Endothelial cell of umbilical vein (primary cell): Measurements from ENCODE around the gene TLE3. TPM values are rescaled to one million over a fixed set of nuclear protein-coding genes. Genes with fewer than 3 reads are reported as not detected.

ENCODE experiments used
- BruUV-seq: library from RNA; stranded (reverse); fragments of 400-500 nt; replicated peaks from 2 replicates; lab custom pipeline; 2021; lab: Mats Ljungman, UMichigan
- CTCF ChIA-PET: fragments of 300-600, 350-600 bp; sonication (Branson Sonifier 250); formaldehyde crosslinking; loops from one replicate; lab custom pipeline; 2021; ENCODE audit warnings: antibody characterized with exemption, inconsistent platforms; lab: Charles Lee
- POLR2A ChIA-PET: fragments of 300-600, 350-600 bp; sonication (Branson Sonifier 250); formaldehyde crosslinking; loops from one replicate; lab custom pipeline; 2021; ENCODE audit warnings: antibody characterized with exemption, inconsistent platforms; lab: Charles Lee
- DNase-seq: peaks from one replicate; pipeline ENCODE4 v3.0.0-alpha.2; 2011; ENCODE audit warnings: low read depth, low spot score
- FAIRE-seq: peaks from 2 replicates; lab custom pipeline; 2011; peaks lifted over from hg19 to GRCh38; lab: Jason Lieb, UNC
- H2AFZ ChIP-seq: 2 replicates; pipeline ENCODE4 v1.6.0; 2012; ENCODE audit warnings: low read depth, low read length, control low read depth, inconsistent platforms
- H3K27ac ChIP-seq: 2 replicates; pipeline ENCODE4 v1.5.1; 2011; ENCODE audit warnings: low read depth, mild to moderate bottlenecking, control low read depth, low read length, moderate library complexity; ENCODE audit not compliant: insufficient read depth
- H3K27me3 ChIP-seq, 2 experiments: 2 replicates each; pipeline versions ENCODE4 v1.6.0 to v1.6.1; 2011; ENCODE audit warnings: low read length in 2 of 2, mixed read lengths in 1 of 2; ENCODE audit not compliant: control insufficient read depth in 2 of 2, insufficient read depth in 2 of 2
- H3K36me3 ChIP-seq, 2 experiments: 2 replicates in 1 of 2; 3 replicates in 1 of 2; pipeline ENCODE4 v1.5.1; 2011; ENCODE audit warnings: low read length in 2 of 2, mild to moderate bottlenecking in 1 of 2, moderate library complexity in 1 of 2; ENCODE audit not compliant: control insufficient read depth in 2 of 2, insufficient read depth in 2 of 2; ENCODE audit errors: extremely low read depth in 1 of 2
- H3K4me1 ChIP-seq: 3 replicates; pipeline ENCODE4 v1.5.1; 2011; ENCODE audit warnings: mild to moderate bottlenecking, low read length; ENCODE audit not compliant: control insufficient read depth, insufficient read depth; ENCODE audit errors: extremely low read depth
- H3K4me2 ChIP-seq: 2 replicates; pipeline ENCODE4 v1.6.1; 2011; ENCODE audit warnings: low read length, control low read depth, mixed read lengths; ENCODE audit not compliant: insufficient read depth
- H3K4me3 ChIP-seq, 3 experiments: fragments of 200-600 bp in 1 of 3; sonication (generic), shearing (Covaris generic) in 1 of 3; replicated peaks in 1 of 3; 2 replicates each; pipeline ENCODE4 v1.5.1; 2011 to 2016; ENCODE audit warnings: control low read depth in 3 of 3, low read length in 3 of 3, mild to moderate bottlenecking in 2 of 3, inconsistent platforms in 1 of 3, low read depth in 1 of 3, moderate library complexity in 1 of 3; ENCODE audit not compliant: insufficient read depth in 1 of 3
- H3K79me2 ChIP-seq: 2 replicates; pipeline ENCODE4 v1.6.0; 2012; ENCODE audit warnings: low read length, inconsistent platforms; ENCODE audit not compliant: control insufficient read depth, insufficient read depth
- H3K9ac ChIP-seq: replicated peaks from 2 replicates; pipeline ENCODE3; 2011; ENCODE audit warnings: low read length, control low read depth; ENCODE audit not compliant: insufficient read depth; ENCODE audit errors: extremely low read depth
- H3K9me1 ChIP-seq: replicated peaks from 3 replicates; pipeline ENCODE4 v1.6.0; 2011; ENCODE audit warnings: mild to moderate bottlenecking, low read length; ENCODE audit not compliant: control insufficient read depth, insufficient read depth; ENCODE audit errors: extremely low read depth
- H3K9me3 ChIP-seq: replicated peaks from 2 replicates; pipeline ENCODE4 v1.5.1; 2012; ENCODE audit warnings: low read length, inconsistent platforms; ENCODE audit not compliant: control insufficient read depth, insufficient read depth
- H4K20me1 ChIP-seq: replicated peaks from 2 replicates; pipeline ENCODE3; 2011; ENCODE audit warnings: mild to moderate bottlenecking, low read length; ENCODE audit not compliant: control insufficient read depth, insufficient read depth; ENCODE audit errors: extremely low read depth
- EZH2 ChIP-seq: IDR thresholded peaks from 2 replicates; pipeline ENCODE4 v1.6.1; 2012; ENCODE audit warnings: borderline replicate concordance, low read depth, mild to moderate bottlenecking, moderate library complexity, low read length, inconsistent platforms; ENCODE audit not compliant: severe bottlenecking
- FOS ChIP-seq: IDR thresholded peaks from 2 replicates; pipeline ENCODE4 v1.6.1; 2011; ENCODE audit warnings: mild to moderate bottlenecking, low read length, moderate library complexity, borderline replicate concordance; ENCODE audit not compliant: insufficient read depth
- GATA2 ChIP-seq: IDR thresholded peaks from 2 replicates; pipeline ENCODE4 v1.7.0; 2011; ENCODE audit warnings: low read depth, mild to moderate bottlenecking, moderate library complexity, mixed read lengths, low read length; ENCODE audit not compliant: insufficient read length, insufficient read depth
- JUN ChIP-seq: IDR thresholded peaks from 2 replicates; pipeline ENCODE4 v1.6.1; 2011; ENCODE audit warnings: borderline replicate concordance, low read depth; ENCODE audit not compliant: insufficient read length, insufficient read depth
- MYC ChIP-seq: IDR thresholded peaks from one replicate; pipeline ENCODE4 v1.6.1; 2011; ENCODE audit warnings: mild to moderate bottlenecking, low read depth, low read length
- POLR2A ChIP-seq: IDR thresholded peaks from 2 replicates; pipeline ENCODE4 v1.6.1; 2012; ENCODE audit warnings: low read depth, mild to moderate bottlenecking, control low read depth, low read length
- POLR2AphosphoS5 ChIP-seq: IDR thresholded peaks from 2 replicates; pipeline ENCODE4 v1.6.1; 2012; ENCODE audit warnings: low read depth, mild to moderate bottlenecking, control low read depth, low read length, moderate library complexity; ENCODE audit not compliant: insufficient read depth
- dilution Hi-C: fragments of 300-500 bp; cut with MboI; formaldehyde crosslinking; loops from one replicate; pipeline ENCODE4 v1.15.0; 2019; ENCODE audit warnings: low sequenced_read_pairs; ENCODE audit not compliant: extremely low pct_ligation_motif_present
- intact Hi-C: fragments of 100-400 bp; cut with micrococcal nuclease; formaldehyde crosslinking; loops from one replicate; pipeline ENCODE4 v1.10.0; 2022
- polyA plus RNA-seq, 4 experiments: library from polyadenylated mRNA; depleted of rRNA in 3 of 4; stranded (reverse) in 3 of 4; unstranded in 1 of 4; fragments of >200 nt; gene quantifications; 2 replicates each; pipeline versions ENCODE4 v1.2.1 to v1.2.3, GENCODE V29; 2011 to 2012; ENCODE audit warnings: missing spikeins in 1 of 4
- total RNA-seq: library from RNA; stranded (reverse); gene quantifications from 2 replicates; pipeline ENCODE4 v1.2.3, GENCODE V29; 2021
- TF ChIP-seq, protein P1 (sequence below): IDR thresholded peaks from 2 replicates; pipeline ENCODE4 v1.6.1; 2011; ENCODE audit not compliant: insufficient read depth, insufficient read length
- TF ChIP-seq, protein P2 (sequence below), 2 donors: IDR thresholded peaks; 1 replicate in 1 of 2; 2 replicates in 1 of 2; pipeline ENCODE4 v1.5.1; 2011; ENCODE audit warnings: low read length in 2 of 2, mild to moderate bottlenecking in 2 of 2, moderate library complexity in 2 of 2, control low read depth in 1 of 2, inconsistent platforms in 1 of 2, low read depth in 1 of 2; ENCODE audit not compliant: insufficient read depth in 1 of 2; ENCODE audit errors: extremely low read depth in 1 of 2

Gene TLE3
- total and polyA plus RNA-seq, 2 donors (not counting 3 experiments of a cell fraction or from before 2014, with no cell fraction given), result 40.5 to 56.9 TPM

DNA sequence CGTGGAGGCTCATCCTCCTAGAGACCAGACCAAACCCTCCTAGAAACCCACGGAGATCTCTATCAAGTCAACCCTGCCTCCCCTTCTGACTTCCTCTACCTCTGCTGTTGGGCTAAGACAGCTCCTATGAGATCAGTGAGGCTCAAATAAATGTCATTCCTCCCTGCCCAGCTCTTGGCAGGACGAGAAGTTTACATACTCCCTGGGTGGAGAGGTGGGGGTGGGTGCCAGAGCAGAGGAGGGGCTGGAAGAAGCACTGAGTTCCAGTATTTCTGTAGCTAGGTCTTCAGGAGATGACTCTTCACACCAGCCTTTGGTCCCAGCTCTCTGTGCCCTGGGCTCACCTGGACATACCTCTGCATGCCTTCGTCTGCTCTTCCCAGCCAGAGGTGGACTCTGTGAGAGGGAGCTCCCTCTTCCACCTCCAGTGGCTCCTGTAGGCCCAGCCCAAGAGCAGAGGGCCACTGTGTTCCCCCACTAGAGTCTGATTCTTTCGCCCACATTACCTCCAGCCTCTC, 42.4 kb upstream of the TLE3 start:
- Histone ChIP-seq H3K4me2 (no peak overlapping the region), H3K27ac (no peak overlapping the region), H3K9ac (no peak overlapping the region), H3K36me3 (no peaks in the 10 kb centered on the region), H3K79me2 (no peaks in the 10 kb centered on the region), H3K4me3 (no peak overlapping the region), H2AFZ (no peak overlapping the region), H3K9me3 (no peaks in the 10 kb centered on the region), H3K9me1 (no peaks in the 10 kb centered on the region), H3K27me3 (peaks cover 4 to 9% of the 10 kb centered on the region in 2 experiments), H3K4me1 (peaks cover 16% of the 10 kb centered on the region), H4K20me1 (no peaks in the 10 kb centered on the region)
- ChIA-PET CTCF (interaction anchor here (1.1 to 4.8 kb wide), 5 partner anchors 14 to 48 kb away, joined by 3 to 30 read pairs (median 3); no protein-coding TSS in a partner anchor), POLR2A (interaction anchor here (0.6 to 1.1 kb wide), 2 partner anchors 40 to 711 kb away, joined by 4 to 6 read pairs; no protein-coding TSS in a partner anchor)
- DNase-seq (no peak), FAIRE-seq (no peak)
- dilution Hi-C loops (no loop called here), intact Hi-C loops (no loop called here)
- TF ChIP-seq POLR2A, result no peak
- no peak for TF ChIP-seq FOS
- no peak for TF ChIP-seq GATA2
- no peak for TF ChIP-seq EZH2
- TF ChIP-seq, protein P1, sequence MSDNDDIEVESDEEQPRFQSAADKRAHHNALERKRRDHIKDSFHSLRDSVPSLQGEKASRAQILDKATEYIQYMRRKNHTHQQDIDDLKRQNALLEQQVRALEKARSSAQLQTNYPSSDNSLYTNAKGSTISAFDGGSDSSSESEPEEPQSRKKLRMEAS, result no peak
- no peak for TF ChIP-seq MYC
- TF ChIP-seq POLR2AphosphoS5, result no peak
- BruUV-seq, result no TSS peak

DNA sequence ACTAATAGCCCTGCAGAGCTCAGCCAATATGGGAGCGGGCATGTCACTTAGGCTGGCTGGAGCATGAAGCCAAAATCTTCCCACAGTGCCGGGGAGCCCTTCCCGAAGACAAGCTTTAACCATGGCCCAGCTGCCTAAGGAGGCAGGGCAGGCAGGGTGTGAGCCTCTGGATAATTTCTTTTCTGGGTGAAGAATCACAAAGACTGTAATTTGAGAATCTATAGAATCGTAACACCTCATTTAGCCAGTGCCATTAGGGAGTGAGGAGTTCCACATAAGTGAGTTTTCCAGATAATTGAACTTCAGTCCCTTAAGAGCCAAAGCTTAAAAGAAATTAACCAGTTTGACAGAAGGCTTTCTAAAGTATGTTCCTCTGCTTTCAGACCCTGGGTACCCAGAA, 40.2 kb upstream of the TLE3 start:
- DNase-seq (no peak), FAIRE-seq (no peak)
- Histone ChIP-seq H3K9me1 (no peaks in the 10 kb centered on the region), H4K20me1 (no peaks in the 10 kb centered on the region), H3K9me3 (no peaks in the 10 kb centered on the region), H3K36me3 (no peaks in the 10 kb centered on the region), H3K4me3 (no peak overlapping the region), H3K9ac (no peak overlapping the region), H3K79me2 (no peaks in the 10 kb centered on the region), H3K4me2 (no peak overlapping the region), H3K27me3 (peaks cover 8 to 12% of the 10 kb centered on the region in 2 experiments), H3K4me1 (peaks cover 16% of the 10 kb centered on the region), H3K27ac (no peak overlapping the region), H2AFZ (no peak overlapping the region)
- no TSS peak for BruUV-seq
- no peak for TF ChIP-seq GATA2
- TF ChIP-seq JUN, result no peak
- TF ChIP-seq, protein P1, result no peak
- no peak for TF ChIP-seq POLR2AphosphoS5
- TF ChIP-seq, protein P2, sequence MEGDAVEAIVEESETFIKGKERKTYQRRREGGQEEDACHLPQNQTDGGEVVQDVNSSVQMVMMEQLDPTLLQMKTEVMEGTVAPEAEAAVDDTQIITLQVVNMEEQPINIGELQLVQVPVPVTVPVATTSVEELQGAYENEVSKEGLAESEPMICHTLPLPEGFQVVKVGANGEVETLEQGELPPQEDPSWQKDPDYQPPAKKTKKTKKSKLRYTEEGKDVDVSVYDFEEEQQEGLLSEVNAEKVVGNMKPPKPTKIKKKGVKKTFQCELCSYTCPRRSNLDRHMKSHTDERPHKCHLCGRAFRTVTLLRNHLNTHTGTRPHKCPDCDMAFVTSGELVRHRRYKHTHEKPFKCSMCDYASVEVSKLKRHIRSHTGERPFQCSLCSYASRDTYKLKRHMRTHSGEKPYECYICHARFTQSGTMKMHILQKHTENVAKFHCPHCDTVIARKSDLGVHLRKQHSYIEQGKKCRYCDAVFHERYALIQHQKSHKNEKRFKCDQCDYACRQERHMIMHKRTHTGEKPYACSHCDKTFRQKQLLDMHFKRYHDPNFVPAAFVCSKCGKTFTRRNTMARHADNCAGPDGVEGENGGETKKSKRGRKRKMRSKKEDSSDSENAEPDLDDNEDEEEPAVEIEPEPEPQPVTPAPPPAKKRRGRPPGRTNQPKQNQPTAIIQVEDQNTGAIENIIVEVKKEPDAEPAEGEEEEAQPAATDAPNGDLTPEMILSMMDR (IDR thresholded peaks at IDR 0.05; ENCODE audit: extremely low read depth in 1 of 2, insufficient read depth in 1 of 2, low read depth in 1 of 2, low read length in 2 of 2), result no peak
- TF ChIP-seq FOS, result no peak
- TF ChIP-seq POLR2A, result no peak
- TF ChIP-seq MYC, result no peak
- TF ChIP-seq EZH2, result no peak
- POLR2A ChIA-PET, result no interaction called here
- intact Hi-C loops (no loop called here), dilution Hi-C loops (no loop called here)
- CTCF ChIA-PET, result no interaction called here
